GM15510 (cell line): ENCODE data around the gene PER2.

Experiments used
- POLR2A ChIP-seq: IDR thresholded peaks from 3 replicates; pipeline ENCODE4 v1.6.1; 2011; ENCODE audit warnings: borderline replicate concordance; ENCODE audit not compliant: insufficient read length; ENCODE audit errors: extremely low read depth

The PER2 gene

GRCh38 chr2:238320246-238320647 lies 31.8 kb upstream of the PER2 start, which contains the start of gene TRAF3IP1:
Gene TRAF3IP1, plus strand, starts transcription at chr2:238320518. Its CDS starts 145 bp downstream, at chr2:238320663.
- peak; percentile 14 for TF ChIP-seq POLR2A

GRCh38 chr2:238315031-238315595 lies 26.7 kb upstream of the PER2 start:
- TF ChIP-seq POLR2A = no peak

- TF ChIP-seq POLR2A = no peak
Measured at GRCh38 chr2:238314576-238314975, 26.2 kb upstream of the PER2 start.

- no peak for TF ChIP-seq POLR2A
Measured at GRCh38 chr2:238313991-238314350, 25.6 kb upstream of the PER2 start.

GRCh38 chr2:238313289-238313990 lies 25.0 kb upstream of the PER2 start:
- TF ChIP-seq POLR2A = no peak

- TF ChIP-seq POLR2A = no peak
Measured at GRCh38 chr2:238308177-238308576, 19.8 kb upstream of the PER2 start.

GRCh38 chr2:238306672-238306998 lies 18.2 kb upstream of the PER2 start:
- TF ChIP-seq POLR2A = no peak

GRCh38 chr2:238305965-238306671 lies 17.7 kb upstream of the PER2 start:
- no peak for TF ChIP-seq POLR2A

- no peak for TF ChIP-seq POLR2A
Measured at GRCh38 chr2:238305092-238305862, 16.9 kb upstream of the PER2 start.

GRCh38 chr2:238304116-238304515 lies 15.7 kb upstream of the PER2 start:
- TF ChIP-seq POLR2A = no peak

GRCh38 chr2:238302751-238303150 lies 14.3 kb upstream of the PER2 start:
- TF ChIP-seq POLR2A = no peak

GRCh38 chr2:238302087-238302486 lies 13.7 kb upstream of the PER2 start:
- TF ChIP-seq POLR2A = no peak

- TF ChIP-seq POLR2A = no peak
Measured at GRCh38 chr2:238299803-238300202, 11.4 kb upstream of the PER2 start.

GRCh38 chr2:238296638-238297457 lies 8.4 kb upstream of the PER2 start:
- TF ChIP-seq POLR2A = no peak
